Adrenal gland (tissue), 12 donors: Measurements from ENCODE around the gene TAF4. TPM values are rescaled to one million over a fixed set of nuclear protein-coding genes. Genes with fewer than 3 reads are reported as not detected.

Experiments used
- DNase-seq, 7 donors: peaks; one replicate each; pipeline ENCODE4 v3.0.0-alpha.2; 2019 to 2020
- H3K27ac ChIP-seq, 5 donors: fragments of 200-600 bp; sonication (generic) in 4 of 5; 1 replicate in 3 of 5; 2 replicates in 2 of 5; pipeline versions ENCODE4 v1.5.1 to v1.8.0; 2016 to 2020; ENCODE audit warnings: mild to moderate bottlenecking in 1 of 5
- H3K27me3 ChIP-seq: fragments of 200-600 bp; 2 replicates; pipeline ENCODE4 v1.8.0; 2021
- H3K36me3 ChIP-seq, 2 donors: fragments of 200-600 bp; replicated peaks in 1 of 2; 1 replicate in 1 of 2; 2 replicates in 1 of 2; pipeline versions ENCODE4 v1.5.1 to v1.8.0; 2018 to 2022
- H3K4me1 ChIP-seq, 2 donors: fragments of 200-600 bp; replicated peaks in 1 of 2; 1 replicate in 1 of 2; 2 replicates in 1 of 2; pipeline versions ENCODE4 v1.5.1 to v1.8.0; 2018 to 2021
- H3K4me3 ChIP-seq, 4 donors: fragments of 200-600 bp; sonication (generic) in 3 of 4; one replicate each; pipeline ENCODE4 v1.5.1; 2016 to 2018
- H3K9me3 ChIP-seq, 3 donors: fragments of 200-600 bp; sonication (generic) in 1 of 3; replicated peaks in 1 of 3; 1 replicate in 2 of 3; 2 replicates in 1 of 3; pipeline versions ENCODE4 v1.5.1 to v1.8.0; 2016 to 2021
- POLR2A ChIP-seq, 2 donors: fragments of 450-650 bp; IDR thresholded peaks; one replicate each; pipeline ENCODE4 v1.6.1; 2017; ENCODE audit warnings: antibody characterized with exemption in 2 of 2, mild to moderate bottlenecking in 2 of 2, moderate library complexity in 1 of 2
- WGBS, 4 donors: extraction: QIAGEN DNeasy Blood & Tissue Kit in 2 of 4; methylation state at CpG; one replicate each; pipeline versions ENCODE4 v1.1.5 to v1.1.7; 2013 to 2017; 5-methylcytosine and 5-hydroxymethylcytosine counted together
- intact Hi-C, 2 donors: fragments of 100-400 bp; cut with DNase I; formaldehyde crosslinking; loops; one replicate each; pipeline versions ENCODE4 v1.14.1 to v1.15.0; 2022 to 2023
- polyA plus RNA-seq, 3 donors: library from polyadenylated mRNA; stranded (reverse); fragments of 200-250 nt in 2 of 3; fragments of 350-450 nt in 1 of 3; fragmentation: Illumina TruSeq in 1 of 3; extraction: RNeasy Lipid Tissue Mini Kit (QIAGEN cat#74804) in 1 of 3; gene quantifications; one replicate each; pipeline ENCODE4 v1.2.3, GENCODE V29; 2013 to 2014
- total RNA-seq, 9 donors: library from RNA; depleted of rRNA in 4 of 9; stranded (reverse); fragments of >200 nt in 4 of 9; fragments of 120-200 nt in 1 of 9; fragmentation: NEBNext Ultra II Directional in 1 of 9; extraction: Animal tissue kit (Norgen Biotek cat#: 25700) in 1 of 9; gene quantifications; one replicate each; pipeline versions ENCODE4 v1.1.0 to v1.2.4, GENCODE V29; 2013 to 2023
- TF ChIP-seq, protein P1 (sequence below), 6 experiments: fragments of 450-650 bp in 4 of 6; fragments of 200-600 bp in 2 of 6; sonication (generic) in 1 of 6; IDR thresholded peaks; 1 replicate in 5 of 6; 2 replicates in 1 of 6; pipeline versions ENCODE4 v1.5.1 to v1.8.0; 2016 to 2021; ENCODE audit warnings: antibody characterized with exemption in 6 of 6, mild to moderate bottlenecking in 2 of 6, moderate library complexity in 1 of 6
- donor health status: healthy with polysubstance abuse.
- donor health status: Bipolar disorder and iron deficiency.
- donor health status: DM: yes; HTN: yes; CAD: no.
- donor health status: DM: no; HTN: no; CAD: no.
- donor health status: DM: no; HTN: no; CAD: no.
- donor health status: DM: yes; HTN: yes; CAD: no.

Gene TAF4
- total and polyA plus RNA-seq, 12 donors: 5.2 to 30.9 (median 14.8) TPM

DNA sequence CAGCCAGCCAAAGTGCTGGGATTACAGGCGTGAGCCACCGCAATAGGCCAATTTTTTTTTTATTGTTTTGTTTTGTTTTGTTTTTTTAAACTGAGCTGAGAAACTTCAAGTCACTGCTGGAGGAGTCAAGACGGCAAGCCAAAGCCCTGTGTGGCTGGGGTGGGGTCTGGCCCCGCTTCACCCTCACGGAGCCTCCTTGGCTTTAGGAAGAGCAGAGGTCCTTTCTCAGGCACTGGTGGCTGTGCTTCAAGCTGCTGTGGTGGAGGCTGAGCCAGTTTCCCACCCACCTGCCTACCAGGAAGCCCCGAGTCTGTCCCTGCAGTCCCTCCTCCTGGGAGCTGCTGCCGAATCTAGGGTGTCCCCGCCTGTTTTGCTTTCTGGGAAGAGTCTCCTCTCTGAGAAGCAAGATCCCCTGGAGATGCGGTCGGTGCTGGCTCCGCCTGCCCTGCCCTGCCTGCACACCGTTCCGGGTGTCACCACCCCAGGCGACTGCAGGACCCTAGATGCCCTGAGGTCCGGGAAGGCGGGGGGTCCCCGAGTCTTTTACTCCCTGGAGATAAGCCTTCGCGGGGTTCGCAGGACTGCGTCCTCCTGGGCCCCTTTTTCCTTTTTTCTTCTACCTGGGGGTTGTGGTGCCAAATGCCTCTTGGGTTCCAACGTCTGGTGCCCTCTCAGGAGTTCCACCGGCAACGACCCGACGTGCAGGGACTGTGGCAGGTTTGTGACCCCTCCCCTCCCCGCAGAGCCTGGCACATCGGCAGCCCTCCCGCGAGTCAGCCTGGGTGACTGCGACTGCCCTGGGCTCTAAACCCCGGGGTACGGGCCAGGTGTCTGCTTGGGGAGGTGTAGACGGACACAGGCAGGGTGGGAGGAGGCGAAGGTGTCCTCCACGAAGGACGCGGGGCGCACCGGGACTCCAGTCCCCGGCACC is 100.7 kb downstream of the TAF4 start:
- WGBS, 4 donors: 52 to 72% (median 53%) methylated on average over 16 to 41 of the region's 41 CpGs
- intact Hi-C loops: no loop called here
- H3K9me3 ChIP-seq: no peaks in the 10 kb centered on the region
- H3K36me3 ChIP-seq: no peaks in the 10 kb centered on the region
- no peaks in the 10 kb centered on the region for H3K4me1 ChIP-seq
- peak in 5 of 7 donors; percentile 13 to 39 (median 18) for DNase-seq
- no peak overlapping the region for H3K4me3 ChIP-seq
- TF ChIP-seq, protein P1, sequence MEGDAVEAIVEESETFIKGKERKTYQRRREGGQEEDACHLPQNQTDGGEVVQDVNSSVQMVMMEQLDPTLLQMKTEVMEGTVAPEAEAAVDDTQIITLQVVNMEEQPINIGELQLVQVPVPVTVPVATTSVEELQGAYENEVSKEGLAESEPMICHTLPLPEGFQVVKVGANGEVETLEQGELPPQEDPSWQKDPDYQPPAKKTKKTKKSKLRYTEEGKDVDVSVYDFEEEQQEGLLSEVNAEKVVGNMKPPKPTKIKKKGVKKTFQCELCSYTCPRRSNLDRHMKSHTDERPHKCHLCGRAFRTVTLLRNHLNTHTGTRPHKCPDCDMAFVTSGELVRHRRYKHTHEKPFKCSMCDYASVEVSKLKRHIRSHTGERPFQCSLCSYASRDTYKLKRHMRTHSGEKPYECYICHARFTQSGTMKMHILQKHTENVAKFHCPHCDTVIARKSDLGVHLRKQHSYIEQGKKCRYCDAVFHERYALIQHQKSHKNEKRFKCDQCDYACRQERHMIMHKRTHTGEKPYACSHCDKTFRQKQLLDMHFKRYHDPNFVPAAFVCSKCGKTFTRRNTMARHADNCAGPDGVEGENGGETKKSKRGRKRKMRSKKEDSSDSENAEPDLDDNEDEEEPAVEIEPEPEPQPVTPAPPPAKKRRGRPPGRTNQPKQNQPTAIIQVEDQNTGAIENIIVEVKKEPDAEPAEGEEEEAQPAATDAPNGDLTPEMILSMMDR (IDR thresholded peaks at IDR 0.05): no peak
- TF ChIP-seq POLR2A (IDR thresholded peaks at IDR 0.05): no peak
- no peaks in the 10 kb centered on the region for H3K27me3 ChIP-seq
- no peak overlapping the region for H3K27ac ChIP-seq

DNA sequence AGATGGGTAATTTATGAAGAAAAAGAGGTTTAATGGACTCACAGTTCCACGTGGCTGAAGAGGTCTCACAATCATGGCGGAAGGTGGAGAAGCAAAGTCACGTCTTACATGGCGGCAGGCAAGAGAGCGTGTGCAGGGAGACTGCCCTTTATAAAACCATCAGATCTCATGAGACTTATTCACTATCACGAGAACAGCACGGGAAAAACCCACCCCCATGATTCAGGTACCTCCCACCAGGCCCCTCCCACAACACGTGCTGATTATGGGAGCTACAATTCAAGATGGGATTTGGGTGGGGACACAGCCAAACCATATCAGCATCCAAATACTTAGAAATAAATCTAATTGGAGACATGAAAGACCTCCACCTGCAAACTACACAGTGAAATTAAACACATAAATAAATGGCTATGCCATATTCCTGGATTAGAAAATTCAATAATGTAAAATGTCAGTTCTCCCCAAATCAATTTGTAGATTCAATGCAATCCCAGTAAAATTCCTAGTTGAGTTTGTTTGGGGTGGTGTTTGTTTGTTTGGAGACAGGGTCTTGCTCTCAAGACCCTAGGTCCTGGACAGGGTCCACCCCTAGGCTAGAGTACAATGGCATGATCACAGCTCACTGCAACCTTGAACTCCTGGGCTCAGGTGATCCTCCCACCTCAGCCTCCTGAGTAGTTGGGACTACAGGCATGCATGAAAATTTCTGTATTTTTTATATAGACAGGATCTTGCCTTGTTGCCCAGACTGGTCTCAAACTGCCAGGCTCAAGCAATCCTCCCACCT is 101.6 kb downstream of the TAF4 start:
- WGBS, 4 donors: 82 to 91% (median 84%) methylated on average over 8 of the region's 8 CpGs
- no peak overlapping the region for H3K4me3 ChIP-seq
- no peaks in the 10 kb centered on the region for H3K9me3 ChIP-seq
- TF ChIP-seq, protein P1 (IDR thresholded peaks at IDR 0.05): no peak
- TF ChIP-seq POLR2A (IDR thresholded peaks at IDR 0.05): no peak
- no peak overlapping the region for H3K27ac ChIP-seq
- H3K27me3 ChIP-seq: no peaks in the 10 kb centered on the region
- intact Hi-C loops: no loop called here
- peak in 3 of 7 donors; percentile 12 to 27 (median 17) for DNase-seq
- no peaks in the 10 kb centered on the region for H3K4me1 ChIP-seq
- H3K36me3 ChIP-seq: no peaks in the 10 kb centered on the region

DNA sequence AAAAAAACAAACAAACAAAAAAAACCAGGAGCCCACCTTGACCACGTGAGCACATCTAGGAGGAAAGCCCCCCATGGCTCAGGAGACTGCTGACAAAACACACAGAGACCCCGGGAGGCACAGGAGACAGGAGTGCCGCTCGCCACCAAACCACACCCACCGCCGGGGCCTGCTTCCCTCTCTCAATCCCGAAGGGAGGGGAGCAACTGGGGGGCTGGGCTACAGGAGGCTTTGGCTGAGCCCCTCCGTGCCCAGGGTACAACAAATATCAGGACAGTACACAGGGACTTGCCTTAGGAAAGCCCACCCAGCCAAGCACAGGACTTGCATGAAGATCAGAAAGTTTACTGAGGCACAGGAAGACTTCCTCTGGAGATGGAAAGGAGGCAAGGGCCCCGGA is 102.5 kb downstream of the TAF4 start:
- TF ChIP-seq POLR2A (IDR thresholded peaks at IDR 0.05): no peak
- TF ChIP-seq, protein P1 (IDR thresholded peaks at IDR 0.05): no peak
- Histone ChIP-seq H3K9me3 (no peaks in the 10 kb centered on the region), H3K27ac (no peak overlapping the region), H3K27me3 (no peaks in the 10 kb centered on the region), H3K36me3 (no peaks in the 10 kb centered on the region), H3K4me1 (no peaks in the 10 kb centered on the region), H3K4me3 (no peak overlapping the region)
- 74 to 90% (median 80%) methylated on average over 4 to 9 of the region's 9 CpGs for WGBS, 4 donors
- intact Hi-C loops: no loop called here
- peak in 4 of 7 donors; percentile 10 to 35 (median 16) for DNase-seq

DNA sequence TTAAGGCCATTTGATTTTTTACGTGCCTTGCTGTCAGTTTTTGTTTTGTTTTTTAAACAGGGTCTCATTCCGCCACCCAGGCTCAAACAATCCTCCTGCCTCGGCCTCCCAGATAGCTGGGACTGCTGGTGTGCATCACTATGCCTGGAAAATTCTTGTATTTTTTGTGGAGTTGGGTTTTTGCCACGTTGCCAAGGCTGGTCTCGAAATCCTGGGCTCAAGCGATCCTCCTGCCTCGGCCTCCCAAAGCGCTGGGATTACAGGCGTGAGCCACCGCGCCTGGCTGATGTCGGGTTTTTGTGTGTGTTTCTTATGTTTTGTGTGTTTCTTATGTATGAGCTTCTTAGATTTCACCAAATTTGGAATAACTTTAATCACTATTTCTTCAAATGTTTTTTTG is 104.8 kb downstream of the TAF4 start:
- 89 to 96% (median 92%) methylated on average over 12 of the region's 12 CpGs for WGBS, 4 donors
- Histone ChIP-seq H3K36me3 (no peaks in the 10 kb centered on the region), H3K27ac (no peak overlapping the region), H3K9me3 (no peaks in the 10 kb centered on the region), H3K27me3 (no peaks in the 10 kb centered on the region), H3K4me3 (no peak overlapping the region), H3K4me1 (peaks cover 4 to 11% of the 10 kb centered on the region in 2 donors)
- peak in 3 of 7 donors; percentile 5 to 37 (median 7) for DNase-seq
- intact Hi-C loops: no loop called here
- TF ChIP-seq, protein P1 (IDR thresholded peaks at IDR 0.05): no peak
- TF ChIP-seq POLR2A (IDR thresholded peaks at IDR 0.05): no peak
